IMR-90 (cell line): ENCODE data around the gene GRID1. TPM values are rescaled to one million over a fixed set of nuclear protein-coding genes. Genes with fewer than 3 reads are reported as not detected.

ENCODE experiments used
- ATAC-seq: fragments of 200-7000 bp; cut with Tn5 transposase; 2 replicates; pipeline ENCODE4 v1.9.1; 2020; ENCODE audit warnings: low read depth, mild to moderate bottlenecking, moderate library complexity
- BruUV-seq: library from RNA; stranded (reverse); fragments of 400-500 nt; replicated peaks from 2 replicates; lab custom pipeline; 2021; lab: Mats Ljungman, UMichigan
- CTCF ChIA-PET: fragments of 300-600 bp; formaldehyde crosslinking; extraction: SDS; loops from one replicate; lab custom pipeline; 2021; ENCODE audit warnings: antibody characterized with exemption; lab: Yijun Ruan, JAX
- POLR2A ChIA-PET: fragments of 300-600 bp; sonication (Branson Sonifier 250); formaldehyde crosslinking; loops from one replicate; lab custom pipeline; 2022; ENCODE audit warnings: antibody characterized with exemption; ENCODE audit not compliant: unreplicated experiment; lab: Charles Lee
- DNase-seq: peaks from one replicate; pipeline ENCODE4 v3.0.0; 2013
- H2AFZ ChIP-seq: replicated peaks from 2 replicates; pipeline ENCODE3; 2013; ENCODE audit warnings: low read length, mild to moderate bottlenecking; ENCODE audit not compliant: poor library complexity
- H2AK5ac ChIP-seq: 2 replicates; pipeline ENCODE4 v1.6.1; 2013; ENCODE audit warnings: low read depth, low read length, inconsistent platforms
- H2AK9ac ChIP-seq: replicated peaks from 2 replicates; pipeline ENCODE3; 2013; ENCODE audit warnings: mild to moderate bottlenecking, low read depth, low read length, moderate library complexity; ENCODE audit not compliant: poor library complexity
- H2BK120ac ChIP-seq: 2 replicates; pipeline ENCODE4 v1.6.1; 2013; ENCODE audit warnings: low read depth, low read length, inconsistent platforms
- H2BK15ac ChIP-seq: 3 replicates; pipeline ENCODE4 v1.6.1; 2013; ENCODE audit warnings: low read depth, low read length, inconsistent platforms
- H2BK20ac ChIP-seq: 2 replicates; pipeline ENCODE4 v1.6.1; 2013; ENCODE audit warnings: low read depth, mild to moderate bottlenecking, inconsistent platforms, low read length, moderate library complexity
- H2BK5ac ChIP-seq: 2 replicates; pipeline ENCODE4 v1.6.1; 2013; ENCODE audit warnings: mild to moderate bottlenecking, low read depth, low read length, inconsistent platforms; ENCODE audit not compliant: poor library complexity, severe bottlenecking
- H3K14ac ChIP-seq: replicated peaks from 2 replicates; pipeline ENCODE4 v1.6.1; 2013; ENCODE audit warnings: low read depth, low read length, inconsistent platforms
- H3K18ac ChIP-seq: 2 replicates; pipeline ENCODE4 v1.6.1; 2013; ENCODE audit warnings: low read depth, low read length, control low read depth
- H3K23ac ChIP-seq: 2 replicates; pipeline ENCODE4 v1.6.1; 2013; ENCODE audit warnings: low read depth, low read length, inconsistent platforms
- H3K27ac ChIP-seq: 2 replicates; pipeline ENCODE4 v1.5.1; 2013; ENCODE audit warnings: mild to moderate bottlenecking, control low read depth, low read length; ENCODE audit not compliant: insufficient read depth
- H3K27me3 ChIP-seq: 2 replicates; pipeline ENCODE4 v1.6.1; 2013; ENCODE audit warnings: low read length; ENCODE audit not compliant: control insufficient read depth, insufficient read depth
- H3K36me3 ChIP-seq: 2 replicates; pipeline ENCODE4 v1.6.1; 2013; ENCODE audit warnings: low read length, mixed read lengths; ENCODE audit not compliant: control insufficient read depth, insufficient read depth
- H3K4ac ChIP-seq: 2 replicates; pipeline ENCODE4 v1.6.1; 2013; ENCODE audit warnings: low read depth, low read length, inconsistent platforms
- H3K4me1 ChIP-seq: 2 replicates; pipeline ENCODE4 v1.6.1; 2013; ENCODE audit warnings: low read length, mixed read lengths; ENCODE audit not compliant: control insufficient read depth, insufficient read depth
- H3K4me2 ChIP-seq: 2 replicates; pipeline ENCODE4 v1.6.1; 2013; ENCODE audit warnings: low read depth, mild to moderate bottlenecking, control low read depth, low read length, moderate library complexity
- H3K4me3 ChIP-seq: 2 replicates; pipeline ENCODE4 v1.5.1; 2013; ENCODE audit warnings: low read depth, mild to moderate bottlenecking, control low read depth, low read length, moderate library complexity; ENCODE audit not compliant: insufficient read depth
- H3K56ac ChIP-seq: 2 replicates; pipeline ENCODE4 v1.6.1; 2013; ENCODE audit warnings: low read length, inconsistent platforms; ENCODE audit not compliant: insufficient read depth; ENCODE audit errors: extremely low read depth
- H3K79me1 ChIP-seq, 2 experiments: 2 replicates each; pipeline ENCODE4 v1.6.1; 2013; ENCODE audit warnings: low read length in 2 of 2, inconsistent platforms in 1 of 2, low read depth in 1 of 2
- H3K9ac ChIP-seq: 2 replicates; pipeline ENCODE4 v1.6.1; 2013; ENCODE audit warnings: low read depth, low read length, control low read depth
- H3K9me1 ChIP-seq: 2 replicates; pipeline ENCODE4 v1.6.1; 2013; ENCODE audit warnings: low read length, inconsistent platforms; ENCODE audit not compliant: insufficient read depth
- H3K9me3 ChIP-seq: 2 replicates; pipeline ENCODE4 v1.6.1; 2013; ENCODE audit warnings: low read length; ENCODE audit not compliant: control insufficient read depth, insufficient read depth
- H4K20me1 ChIP-seq: 2 replicates; pipeline ENCODE4 v1.6.1; 2013; ENCODE audit warnings: low read length, inconsistent platforms; ENCODE audit not compliant: insufficient read depth
- H4K5ac ChIP-seq: 2 replicates; pipeline ENCODE4 v1.6.1; 2013; ENCODE audit warnings: mild to moderate bottlenecking, low read depth, low read length, control low read depth
- H4K8ac ChIP-seq, 2 experiments: 2 replicates each; pipeline ENCODE4 v1.6.1; 2013; ENCODE audit warnings: low read depth in 2 of 2, low read length in 2 of 2, control low read depth in 1 of 2, inconsistent platforms in 1 of 2
- H4K91ac ChIP-seq: 2 replicates; pipeline ENCODE4 v1.6.1; 2013; ENCODE audit warnings: low read depth, low read length, inconsistent platforms; ENCODE audit not compliant: insufficient read depth
- BHLHE40 ChIP-seq: fragments of 150-350 bp; IDR thresholded peaks from 2 replicates; pipeline ENCODE4 v1.6.1; 2016; ENCODE audit warnings: mild to moderate bottlenecking, low read depth, low read length
- CEBPB ChIP-seq: IDR thresholded peaks from 2 replicates; pipeline ENCODE4 v1.6.1; 2012; ENCODE audit warnings: low read depth, low read length, improper control_type of control experiment
- CHD1 ChIP-seq: IDR thresholded peaks from 2 replicates; pipeline ENCODE4 v1.6.1; 2012; ENCODE audit warnings: low read depth, low read length, improper control_type of control experiment
- CTCF ChIP-seq: conservative IDR thresholded peaks from 2 replicates; pipeline ENCODE4 v1.5.1; 2012; ENCODE audit warnings: mild to moderate bottlenecking, low read depth, low read length, improper control_type of control experiment
- ELK1 ChIP-seq: fragments of 150-350 bp; IDR thresholded peaks from 2 replicates; pipeline ENCODE4 v1.6.1; 2016; ENCODE audit warnings: low read depth, mild to moderate bottlenecking, low read length, moderate library complexity, borderline replicate concordance
- FOS ChIP-seq: fragments of 150-350 bp; IDR thresholded peaks from 2 replicates; pipeline ENCODE4 v1.6.1; 2016; ENCODE audit warnings: low read depth, low read length
- MAFK ChIP-seq: IDR thresholded peaks from 2 replicates; pipeline ENCODE4 v1.6.1; 2012; ENCODE audit warnings: low read depth, low read length, improper control_type of control experiment
- MXI1 ChIP-seq: IDR thresholded peaks from 2 replicates; pipeline ENCODE4 v1.6.1; 2012; ENCODE audit warnings: low read depth, mild to moderate bottlenecking, low read length, moderate library complexity, borderline replicate concordance
- POLR2A ChIP-seq: IDR thresholded peaks from 2 replicates; pipeline ENCODE4 v1.6.1; 2012; ENCODE audit warnings: mild to moderate bottlenecking, low read depth, low read length
- RAD21 ChIP-seq: IDR thresholded peaks from 2 replicates; pipeline ENCODE4 v1.6.1; 2012; ENCODE audit warnings: low read length, improper control_type of control experiment
- RCOR1 ChIP-seq: IDR thresholded peaks from 2 replicates; pipeline ENCODE4 v1.6.1; 2012; ENCODE audit warnings: mild to moderate bottlenecking, low read length, improper control_type of control experiment; ENCODE audit not compliant: insufficient replicate concordance
- RFX5 ChIP-seq: IDR thresholded peaks from 2 replicates; pipeline ENCODE4 v1.8.0; 2012; ENCODE audit warnings: low read depth, mild to moderate bottlenecking, low read length, moderate library complexity
- USF2 ChIP-seq: fragments of 150-350 bp; IDR thresholded peaks from 2 replicates; pipeline ENCODE4 v1.6.1; 2017; ENCODE audit warnings: mild to moderate bottlenecking, antibody characterized with exemption, low read length, low read depth
- WGBS, 2 experiments: methylation state at CpG; one replicate each; pipeline versions ENCODE4 v1.1.5 to v1.1.7; 2013; ENCODE audit warnings: missing lambda C conversion rate in 2 of 2; ENCODE audit not compliant: insufficient read length in 1 of 2; ENCODE audit errors: extremely low coverage in 2 of 2; 5-methylcytosine and 5-hydroxymethylcytosine counted together
- dilution Hi-C: fragments of 300-500 bp; cut with HindIII; formaldehyde crosslinking; loops from one replicate; pipeline ENCODE4 v1.14.3; 2018; ENCODE audit warnings: low sequenced_read_pairs; ENCODE audit not compliant: unreplicated experiment
- in situ Hi-C: fragments of 300-500 bp; cut with MboI; formaldehyde crosslinking; loops from 3 replicates; pipeline ENCODE4 v1.14.3; 2019; ENCODE audit warnings: low sequenced_read_pairs, inconsistent platforms, mixed read lengths
- intact Hi-C: fragments of 100-400 bp; cut with micrococcal nuclease; formaldehyde crosslinking; loops from 2 replicates; pipeline ENCODE4 v1.10.0; 2022
- polyA plus RNA-seq, 3 experiments: library from polyadenylated mRNA; depleted of rRNA; stranded (reverse); fragments of >200 nt; gene quantifications; 2 replicates each; pipeline ENCODE4 v1.2.3, GENCODE V29; 2012; ENCODE audit warnings: low replicate concordance in 1 of 3
- total RNA-seq: library from RNA; depleted of rRNA; stranded (reverse); fragments of >200 nt; gene quantifications from 2 replicates; pipeline ENCODE4 v1.2.3, GENCODE V29; 2012

GRID1 gene
- total and polyA plus RNA-seq, 2 of the 4 experiments (the other 2 are of a cell fraction), result not detected

- H2AK5ac ChIP-seq, result no peak overlapping the region
- no peak overlapping the region for H3K4ac ChIP-seq
- 50% methylated on average over 2 of the region's 2 CpGs; no CpG with 5 or more reads in 1 of the 2 experiments for WGBS, 2 experiments
- H2BK15ac ChIP-seq, result no peak overlapping the region
- no peak overlapping the region for H2BK20ac ChIP-seq
- no peaks in the 10 kb centered on the region for H3K36me3 ChIP-seq
- H2BK5ac ChIP-seq, result no peak overlapping the region
- H3K9ac ChIP-seq, result no peak overlapping the region
- no peak overlapping the region for H2BK120ac ChIP-seq
- H3K9me1 ChIP-seq, result no peaks in the 10 kb centered on the region
- H3K4me1 ChIP-seq, result no peaks in the 10 kb centered on the region
- in situ Hi-C loops (no loop called here), dilution Hi-C loops (no loop called here), intact Hi-C loops (no loop called here)
- no peaks in the 10 kb centered on the region for H3K27me3 ChIP-seq
- H3K9me3 ChIP-seq, result peaks cover 13% of the 10 kb centered on the region
- H3K4me2 ChIP-seq, result no peak overlapping the region
- no peak overlapping the region for H2AK9ac ChIP-seq
- H3K4me3 ChIP-seq, result no peak overlapping the region
- H3K27ac ChIP-seq, result no peak overlapping the region
- no peak overlapping the region for H4K8ac ChIP-seq
- H3K79me1 ChIP-seq, result no peaks in the 10 kb centered on the region
- DNase-seq (no peak), ATAC-seq (no peak)
- H4K91ac ChIP-seq, result no peak overlapping the region
- no TSS peak for BruUV-seq
- H2AFZ ChIP-seq, result no peak overlapping the region
- no peak overlapping the region for H3K14ac ChIP-seq
- no peak overlapping the region for H3K56ac ChIP-seq
- CTCF ChIA-PET, result no interaction called here
- H3K23ac ChIP-seq, result no peak overlapping the region
- no peak overlapping the region for H4K5ac ChIP-seq
- TF ChIP-seq RAD21 (no peak), CTCF (no peak), RFX5 (no peak), FOS (no peak), MAFK (no peak), CEBPB (no peak), BHLHE40 (no peak), USF2 (no peak), MXI1 (no peak), CHD1 (no peak), RCOR1 (no peak), ELK1 (no peak), POLR2A (no peak)
- POLR2A ChIA-PET, result no interaction called here
- H3K18ac ChIP-seq, result no peak overlapping the region
- no peaks in the 10 kb centered on the region for H4K20me1 ChIP-seq
Observed at GRCh38 chr10:85580585-85580984, 786.0 kb downstream of the GRID1 start.
